ENCODE results near the gene MSRB2. TPM values are rescaled to one million over a fixed set of nuclear protein-coding genes. Genes with fewer than 3 reads are reported as not detected.

The MSRB2 gene
- total and polyA plus RNA-seq, 2 experiments from 2014 or later, result 9.5 to 34.6 TPM

DNA sequence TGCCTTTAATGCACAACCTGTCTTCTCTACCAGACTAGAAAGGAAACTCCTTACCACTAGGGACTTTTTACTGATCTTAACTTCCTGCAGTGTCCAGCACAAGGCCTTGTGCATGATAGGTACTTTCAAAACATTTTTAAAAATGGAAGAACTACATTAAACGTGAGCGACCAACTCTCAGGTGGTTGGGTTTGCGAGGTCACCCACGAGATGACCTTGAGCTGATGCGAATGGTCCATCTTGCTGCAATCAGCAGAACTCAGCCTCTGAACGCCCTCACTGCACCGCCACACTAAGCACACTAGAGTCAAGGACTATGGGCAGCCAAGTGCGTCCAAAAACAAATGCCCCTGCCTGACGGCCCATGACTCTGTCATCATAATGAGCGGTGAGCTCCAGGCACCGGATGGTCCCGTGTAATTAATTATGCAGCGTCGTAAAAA, 61.9 kb downstream of the MSRB2 start:
- peaks cover 5% of the 10 kb centered on the region for H3K27me3 Mint-ChIP-seq (ENCODE audit: insufficient read depth, low read depth, poor library complexity)
- no peaks in the 10 kb centered on the region for H3K9me3 Mint-ChIP-seq
- no peaks in the 10 kb centered on the region for H3K36me3 Mint-ChIP-seq (ENCODE audit: low read depth)
- DNase-seq (ENCODE audit: low spot score), result no peak
- no peak for TF ChIP-seq NANOG (IDR thresholded peaks at IDR 0.05; ENCODE audit: borderline replicate concordance)
- no peak for TF ChIP-seq ZNF114 (CRISPR knock-in tag; IDR thresholded peaks at IDR 0.05)
- no peak for TF ChIP-seq CREB1 (CRISPR knock-in tag; IDR thresholded peaks at IDR 0.05; ENCODE audit: low read depth)
- no peak for TF ChIP-seq ZNF331 (CRISPR knock-in tag; IDR thresholded peaks at IDR 0.05; ENCODE audit: low read depth)
- TF ChIP-seq, protein P1, sequence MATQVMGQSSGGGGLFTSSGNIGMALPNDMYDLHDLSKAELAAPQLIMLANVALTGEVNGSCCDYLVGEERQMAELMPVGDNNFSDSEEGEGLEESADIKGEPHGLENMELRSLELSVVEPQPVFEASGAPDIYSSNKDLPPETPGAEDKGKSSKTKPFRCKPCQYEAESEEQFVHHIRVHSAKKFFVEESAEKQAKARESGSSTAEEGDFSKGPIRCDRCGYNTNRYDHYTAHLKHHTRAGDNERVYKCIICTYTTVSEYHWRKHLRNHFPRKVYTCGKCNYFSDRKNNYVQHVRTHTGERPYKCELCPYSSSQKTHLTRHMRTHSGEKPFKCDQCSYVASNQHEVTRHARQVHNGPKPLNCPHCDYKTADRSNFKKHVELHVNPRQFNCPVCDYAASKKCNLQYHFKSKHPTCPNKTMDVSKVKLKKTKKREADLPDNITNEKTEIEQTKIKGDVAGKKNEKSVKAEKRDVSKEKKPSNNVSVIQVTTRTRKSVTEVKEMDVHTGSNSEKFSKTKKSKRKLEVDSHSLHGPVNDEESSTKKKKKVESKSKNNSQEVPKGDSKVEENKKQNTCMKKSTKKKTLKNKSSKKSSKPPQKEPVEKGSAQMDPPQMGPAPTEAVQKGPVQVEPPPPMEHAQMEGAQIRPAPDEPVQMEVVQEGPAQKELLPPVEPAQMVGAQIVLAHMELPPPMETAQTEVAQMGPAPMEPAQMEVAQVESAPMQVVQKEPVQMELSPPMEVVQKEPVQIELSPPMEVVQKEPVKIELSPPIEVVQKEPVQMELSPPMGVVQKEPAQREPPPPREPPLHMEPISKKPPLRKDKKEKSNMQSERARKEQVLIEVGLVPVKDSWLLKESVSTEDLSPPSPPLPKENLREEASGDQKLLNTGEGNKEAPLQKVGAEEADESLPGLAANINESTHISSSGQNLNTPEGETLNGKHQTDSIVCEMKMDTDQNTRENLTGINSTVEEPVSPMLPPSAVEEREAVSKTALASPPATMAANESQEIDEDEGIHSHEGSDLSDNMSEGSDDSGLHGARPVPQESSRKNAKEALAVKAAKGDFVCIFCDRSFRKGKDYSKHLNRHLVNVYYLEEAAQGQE (IDR thresholded peaks at IDR 0.05; ENCODE audit: unreplicated experiment), result no peak
- TF ChIP-seq EZH2phosphoT487 (IDR thresholded peaks at IDR 0.05; ENCODE audit: unreplicated experiment), result no peak
- TF ChIP-seq JUNB (IDR thresholded peaks at IDR 0.05; ENCODE audit: unreplicated experiment), result no peak
- no peak for TF ChIP-seq STAT1 (IDR thresholded peaks at IDR 0.05; ENCODE audit: unreplicated experiment)
- TF ChIP-seq, protein P2, sequence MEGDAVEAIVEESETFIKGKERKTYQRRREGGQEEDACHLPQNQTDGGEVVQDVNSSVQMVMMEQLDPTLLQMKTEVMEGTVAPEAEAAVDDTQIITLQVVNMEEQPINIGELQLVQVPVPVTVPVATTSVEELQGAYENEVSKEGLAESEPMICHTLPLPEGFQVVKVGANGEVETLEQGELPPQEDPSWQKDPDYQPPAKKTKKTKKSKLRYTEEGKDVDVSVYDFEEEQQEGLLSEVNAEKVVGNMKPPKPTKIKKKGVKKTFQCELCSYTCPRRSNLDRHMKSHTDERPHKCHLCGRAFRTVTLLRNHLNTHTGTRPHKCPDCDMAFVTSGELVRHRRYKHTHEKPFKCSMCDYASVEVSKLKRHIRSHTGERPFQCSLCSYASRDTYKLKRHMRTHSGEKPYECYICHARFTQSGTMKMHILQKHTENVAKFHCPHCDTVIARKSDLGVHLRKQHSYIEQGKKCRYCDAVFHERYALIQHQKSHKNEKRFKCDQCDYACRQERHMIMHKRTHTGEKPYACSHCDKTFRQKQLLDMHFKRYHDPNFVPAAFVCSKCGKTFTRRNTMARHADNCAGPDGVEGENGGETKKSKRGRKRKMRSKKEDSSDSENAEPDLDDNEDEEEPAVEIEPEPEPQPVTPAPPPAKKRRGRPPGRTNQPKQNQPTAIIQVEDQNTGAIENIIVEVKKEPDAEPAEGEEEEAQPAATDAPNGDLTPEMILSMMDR (conservative IDR thresholded peaks at IDR 0.05; ENCODE audit: low read depth in 2 of 2), result no peak
- no peak for TF ChIP-seq EZH2 (IDR thresholded peaks at IDR 0.05; ENCODE audit: low read depth, unreplicated experiment)
- TF ChIP-seq ETS1 (IDR thresholded peaks at IDR 0.05), result no peak
- TF ChIP-seq, protein P3, sequence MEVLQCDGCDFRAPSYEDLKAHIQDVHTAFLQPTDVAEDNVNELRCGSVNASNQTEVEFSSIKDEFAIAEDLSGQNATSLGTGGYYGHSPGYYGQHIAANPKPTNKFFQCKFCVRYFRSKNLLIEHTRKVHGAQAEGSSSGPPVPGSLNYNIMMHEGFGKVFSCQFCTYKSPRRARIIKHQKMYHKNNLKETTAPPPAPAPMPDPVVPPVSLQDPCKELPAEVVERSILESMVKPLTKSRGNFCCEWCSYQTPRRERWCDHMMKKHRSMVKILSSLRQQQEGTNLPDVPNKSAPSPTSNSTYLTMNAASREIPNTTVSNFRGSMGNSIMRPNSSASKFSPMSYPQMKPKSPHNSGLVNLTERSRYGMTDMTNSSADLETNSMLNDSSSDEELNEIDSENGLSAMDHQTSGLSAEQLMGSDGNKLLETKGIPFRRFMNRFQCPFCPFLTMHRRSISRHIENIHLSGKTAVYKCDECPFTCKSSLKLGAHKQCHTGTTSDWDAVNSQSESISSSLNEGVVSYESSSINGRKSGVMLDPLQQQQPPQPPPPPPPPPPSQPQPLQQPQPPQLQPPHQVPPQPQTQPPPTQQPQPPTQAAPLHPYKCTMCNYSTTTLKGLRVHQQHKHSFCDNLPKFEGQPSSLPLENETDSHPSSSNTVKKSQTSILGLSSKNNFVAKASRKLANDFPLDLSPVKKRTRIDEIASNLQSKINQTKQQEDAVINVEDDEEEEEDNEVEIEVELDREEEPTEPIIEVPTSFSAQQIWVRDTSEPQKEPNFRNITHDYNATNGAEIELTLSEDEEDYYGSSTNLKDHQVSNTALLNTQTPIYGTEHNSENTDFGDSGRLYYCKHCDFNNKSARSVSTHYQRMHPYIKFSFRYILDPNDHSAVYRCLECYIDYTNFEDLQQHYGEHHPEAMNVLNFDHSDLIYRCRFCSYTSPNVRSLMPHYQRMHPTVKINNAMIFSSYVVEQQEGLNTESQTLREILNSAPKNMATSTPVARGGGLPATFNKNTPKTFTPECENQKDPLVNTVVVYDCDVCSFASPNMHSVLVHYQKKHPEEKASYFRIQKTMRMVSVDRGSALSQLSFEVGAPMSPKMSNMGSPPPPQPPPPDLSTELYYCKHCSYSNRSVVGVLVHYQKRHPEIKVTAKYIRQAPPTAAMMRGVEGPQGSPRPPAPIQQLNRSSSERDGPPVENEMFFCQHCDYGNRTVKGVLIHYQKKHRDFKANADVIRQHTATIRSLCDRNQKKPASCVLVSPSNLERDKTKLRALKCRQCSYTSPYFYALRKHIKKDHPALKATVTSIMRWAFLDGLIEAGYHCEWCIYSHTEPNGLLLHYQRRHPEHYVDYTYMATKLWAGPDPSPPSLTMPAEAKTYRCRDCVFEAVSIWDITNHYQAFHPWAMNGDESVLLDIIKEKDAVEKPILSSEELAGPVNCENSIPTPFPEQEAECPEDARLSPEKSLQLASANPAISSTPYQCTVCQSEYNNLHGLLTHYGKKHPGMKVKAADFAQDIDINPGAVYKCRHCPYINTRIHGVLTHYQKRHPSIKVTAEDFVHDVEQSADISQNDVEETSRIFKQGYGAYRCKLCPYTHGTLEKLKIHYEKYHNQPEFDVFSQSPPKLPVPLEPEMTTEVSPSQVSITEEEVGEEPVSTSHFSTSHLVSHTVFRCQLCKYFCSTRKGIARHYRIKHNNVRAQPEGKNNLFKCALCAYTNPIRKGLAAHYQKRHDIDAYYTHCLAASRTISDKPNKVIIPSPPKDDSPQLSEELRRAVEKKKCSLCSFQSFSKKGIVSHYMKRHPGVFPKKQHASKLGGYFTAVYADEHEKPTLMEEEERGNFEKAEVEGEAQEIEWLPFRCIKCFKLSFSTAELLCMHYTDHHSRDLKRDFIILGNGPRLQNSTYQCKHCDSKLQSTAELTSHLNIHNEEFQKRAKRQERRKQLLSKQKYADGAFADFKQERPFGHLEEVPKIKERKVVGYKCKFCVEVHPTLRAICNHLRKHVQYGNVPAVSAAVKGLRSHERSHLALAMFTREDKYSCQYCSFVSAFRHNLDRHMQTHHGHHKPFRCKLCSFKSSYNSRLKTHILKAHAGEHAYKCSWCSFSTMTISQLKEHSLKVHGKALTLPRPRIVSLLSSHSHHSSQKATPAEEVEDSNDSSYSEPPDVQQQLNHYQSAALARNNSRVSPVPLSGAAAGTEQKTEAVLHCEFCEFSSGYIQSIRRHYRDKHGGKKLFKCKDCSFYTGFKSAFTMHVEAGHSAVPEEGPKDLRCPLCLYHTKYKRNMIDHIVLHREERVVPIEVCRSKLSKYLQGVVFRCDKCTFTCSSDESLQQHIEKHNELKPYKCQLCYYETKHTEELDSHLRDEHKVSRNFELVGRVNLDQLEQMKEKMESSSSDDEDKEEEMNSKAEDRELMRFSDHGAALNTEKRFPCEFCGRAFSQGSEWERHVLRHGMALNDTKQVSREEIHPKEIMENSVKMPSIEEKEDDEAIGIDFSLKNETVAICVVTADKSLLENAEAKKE (CRISPR knock-in tag; IDR thresholded peaks at IDR 0.05), result no peak
- TF ChIP-seq POLR2AphosphoS5 (IDR thresholded peaks at IDR 0.05; ENCODE audit: low read depth), result no peak
- H3K4me1 ChIP-seq (ENCODE audit: insufficient read depth), result no peaks in the 10 kb centered on the region
- H3K27ac Mint-ChIP-seq, result no peak overlapping the region
- no peaks in the 10 kb centered on the region for H3K79me2 ChIP-seq (replicated peaks; ENCODE audit: insufficient read depth)
- peaks cover 9% of the 10 kb centered on the region; the same call in 1 of the 2 replicates for H3K27me3 ChIP-seq (ENCODE audit: insufficient read depth)
- no peak overlapping the region for H3K4me3 ChIP-seq
- no peak overlapping the region for H3K4me3 Mint-ChIP-seq
- H3F3A ChIP-seq (replicated peaks; ENCODE audit: low read depth), result no peaks in the 10 kb centered on the region
- H3K4me2 ChIP-seq, result no peak overlapping the region
- H3K9me2 ChIP-seq (ENCODE audit: insufficient read depth), result no peaks in the 10 kb centered on the region
- no peak overlapping the region for H2AFZ ChIP-seq
- no peak overlapping the region for H3K27ac ChIP-seq (ENCODE audit: low read depth)
- no peaks in the 10 kb centered on the region for H3K36me3 ChIP-seq (ENCODE audit: insufficient read depth)
- no peaks in the 10 kb centered on the region for H4K20me1 ChIP-seq (replicated peaks; ENCODE audit: insufficient read depth)
- H3K4me1 Mint-ChIP-seq, result peaks cover 9% of the 10 kb centered on the region
- ATAC-seq, result no peak
